RWPE1 (cell line): Measurements from ENCODE around the gene IQSEC3.
"Not testable (repeated sequence)": the region's sequence is repeated elsewhere in the genome, so short reads cannot be mapped to it uniquely, and the experiment has no call there.

Experiments used
- CTCF ChIA-PET: fragments of 350-600 bp; sonication (Branson Sonifier 250); formaldehyde crosslinking; extraction: SDS; loops from one replicate; lab custom pipeline; 2021; lab: Yijun Ruan, JAX
- POLR2A ChIA-PET: fragments of 400-600 bp; formaldehyde crosslinking; extraction: SDS; loops from one replicate; lab custom pipeline; 2020; ENCODE audit warnings: antibody characterized with exemption; ENCODE audit not compliant: low non-redundant PET; lab: Yijun Ruan, JAX
- DNase-seq: peaks from one replicate; pipeline ENCODE4 v3.0.0; 2012; ENCODE audit warnings: low spot score
- H3K27ac ChIP-seq: fragments of 450-650 bp; 2 replicates; pipeline ENCODE4 v1.5.1; 2017
- TF ChIP-seq, protein P1 (sequence below): fragments of 450-650 bp; conservative IDR thresholded peaks from 2 replicates; pipeline ENCODE4 v1.5.1; 2017; ENCODE audit warnings: low read depth, mild to moderate bottlenecking

Gene IQSEC3

DNA sequence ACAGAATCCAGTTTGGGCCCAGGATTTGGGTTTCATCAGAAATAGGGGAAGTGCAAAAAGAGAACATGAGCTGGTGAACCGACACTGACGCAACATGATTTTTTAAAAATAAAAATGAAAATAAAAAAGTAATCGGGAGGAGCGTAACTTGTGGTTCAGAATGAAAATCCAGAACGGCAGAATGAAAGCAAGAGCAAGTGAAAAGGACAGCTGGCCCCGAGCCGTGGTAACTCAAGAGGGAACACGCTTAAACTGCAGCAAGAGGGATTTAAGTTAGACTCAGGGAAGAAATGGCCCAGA lies 145.8 kb downstream of the IQSEC3 start:
- TF ChIP-seq, protein P1, sequence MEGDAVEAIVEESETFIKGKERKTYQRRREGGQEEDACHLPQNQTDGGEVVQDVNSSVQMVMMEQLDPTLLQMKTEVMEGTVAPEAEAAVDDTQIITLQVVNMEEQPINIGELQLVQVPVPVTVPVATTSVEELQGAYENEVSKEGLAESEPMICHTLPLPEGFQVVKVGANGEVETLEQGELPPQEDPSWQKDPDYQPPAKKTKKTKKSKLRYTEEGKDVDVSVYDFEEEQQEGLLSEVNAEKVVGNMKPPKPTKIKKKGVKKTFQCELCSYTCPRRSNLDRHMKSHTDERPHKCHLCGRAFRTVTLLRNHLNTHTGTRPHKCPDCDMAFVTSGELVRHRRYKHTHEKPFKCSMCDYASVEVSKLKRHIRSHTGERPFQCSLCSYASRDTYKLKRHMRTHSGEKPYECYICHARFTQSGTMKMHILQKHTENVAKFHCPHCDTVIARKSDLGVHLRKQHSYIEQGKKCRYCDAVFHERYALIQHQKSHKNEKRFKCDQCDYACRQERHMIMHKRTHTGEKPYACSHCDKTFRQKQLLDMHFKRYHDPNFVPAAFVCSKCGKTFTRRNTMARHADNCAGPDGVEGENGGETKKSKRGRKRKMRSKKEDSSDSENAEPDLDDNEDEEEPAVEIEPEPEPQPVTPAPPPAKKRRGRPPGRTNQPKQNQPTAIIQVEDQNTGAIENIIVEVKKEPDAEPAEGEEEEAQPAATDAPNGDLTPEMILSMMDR: no peak
- ChIA-PET POLR2A (no interaction called here), CTCF (interaction anchor here (0.8 kb wide), 1 partner anchor 22 kb away, joined by 3 read pairs; no protein-coding TSS in a partner anchor)
- no peak for DNase-seq
- no peak overlapping the region for H3K27ac ChIP-seq

DNA sequence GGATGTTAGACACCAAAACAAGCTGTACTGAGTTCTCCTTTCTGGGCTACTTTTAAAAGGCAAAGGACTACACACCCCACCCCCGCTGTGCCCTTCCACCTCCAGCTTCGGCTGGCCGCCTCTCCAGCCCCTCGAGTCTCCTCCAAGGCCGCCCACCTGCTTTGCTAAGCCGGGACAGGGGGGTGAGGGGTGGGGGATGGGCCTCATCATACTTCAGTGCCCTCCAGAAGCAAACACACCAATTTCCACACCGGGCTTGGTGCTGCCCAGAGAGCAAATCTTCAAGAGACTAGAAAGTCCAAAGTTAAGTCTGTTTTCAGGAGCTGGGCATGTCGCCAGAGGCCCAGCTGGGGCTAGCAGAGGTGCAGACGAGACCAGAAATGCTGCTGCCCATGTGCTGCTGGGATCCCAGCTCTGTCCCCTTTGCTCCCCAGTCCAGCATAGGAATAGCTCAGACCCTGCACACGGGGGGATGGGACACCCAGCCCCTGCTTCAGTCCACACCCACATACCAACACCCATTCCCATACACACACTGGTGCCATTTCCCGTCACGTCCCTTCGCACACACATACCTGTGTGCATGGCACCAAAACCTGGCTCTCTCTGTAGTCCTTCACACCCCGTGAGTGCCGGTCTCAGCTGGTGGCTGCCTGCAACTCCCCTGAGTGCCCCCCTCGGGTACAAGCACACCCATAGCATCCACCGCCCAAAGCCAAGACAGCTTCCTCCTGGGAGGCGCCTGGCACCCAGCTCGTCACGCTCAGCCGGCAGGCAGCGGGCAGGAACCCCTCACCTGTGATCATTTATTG lies 146.4 kb downstream of the IQSEC3 start:
- POLR2A ChIA-PET: no interaction called here
- TF ChIP-seq, protein P1: no peak
- H3K27ac ChIP-seq: no peak overlapping the region
- no peak for DNase-seq
- CTCF ChIA-PET: interaction anchor here (0.7 to 0.8 kb wide), 2 partner anchors 22 to 103 kb away, joined by 3 to 4 read pairs; no protein-coding TSS in a partner anchor

DNA sequence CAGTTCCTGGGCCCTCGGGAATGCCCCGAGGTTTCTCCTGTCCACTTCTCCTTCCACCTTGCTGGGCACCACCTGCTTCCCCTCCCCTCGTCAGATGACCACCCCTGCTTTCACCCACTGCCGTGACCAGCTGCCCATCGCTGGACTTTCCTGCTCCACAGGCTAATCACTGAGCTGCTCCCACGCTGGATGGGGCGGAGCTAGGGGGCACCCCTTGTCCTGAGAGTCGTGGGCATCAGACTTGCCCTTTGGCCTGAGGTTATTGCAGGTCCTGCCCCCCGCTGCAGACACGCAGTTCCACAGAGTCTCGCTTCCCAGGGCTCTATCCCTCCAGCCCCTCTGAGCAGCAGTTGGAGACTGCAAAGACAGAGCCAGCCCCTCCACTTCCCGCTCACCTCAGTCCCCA lies 147.0 kb downstream of the IQSEC3 start:
- ChIA-PET CTCF (interaction anchor here (0.7 kb wide), 1 partner anchor 103 kb away, joined by 4 read pairs; no protein-coding TSS in a partner anchor), POLR2A (no interaction called here)
- no peak overlapping the region for H3K27ac ChIP-seq
- DNase-seq: no peak
- TF ChIP-seq, protein P1: no peak

DNA sequence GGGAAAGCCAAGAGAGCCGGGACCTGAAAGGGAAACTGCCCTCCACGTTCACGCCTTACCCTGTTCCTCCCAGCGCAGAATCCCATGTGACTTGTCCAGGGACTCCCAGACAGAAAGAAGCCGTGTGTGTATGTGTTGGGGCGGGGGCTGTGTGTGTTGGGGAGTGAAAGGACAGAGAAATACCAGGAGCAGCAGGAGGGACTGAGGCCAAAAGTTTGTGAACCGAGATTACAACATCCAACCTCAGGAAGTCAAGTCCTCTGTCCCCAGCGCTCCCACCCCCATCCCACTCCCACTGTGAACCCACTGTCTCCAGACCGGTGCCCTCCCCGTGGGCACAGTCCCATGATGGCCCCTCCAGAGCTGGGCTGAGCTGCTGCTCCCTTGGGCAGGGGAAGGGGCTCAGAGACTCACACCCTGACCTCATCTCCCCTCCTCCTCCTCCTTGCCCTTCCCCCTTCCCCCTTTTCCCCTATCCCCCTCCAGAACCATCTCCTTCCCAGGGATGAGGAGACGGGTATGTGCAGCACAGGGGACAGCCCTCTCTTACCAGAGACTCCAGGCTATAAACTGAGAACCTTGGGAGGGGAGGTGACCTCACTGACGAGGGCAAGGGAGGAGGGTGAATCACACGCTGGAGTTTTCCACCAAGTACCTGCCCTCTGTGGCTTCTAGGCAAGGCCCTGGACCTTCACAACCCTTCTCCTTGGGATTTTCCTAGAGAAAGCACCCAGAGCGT lies 147.6 kb downstream of the IQSEC3 start, which contains the start of gene SLC6A12:
SLC6A12 (minus strand) TSS at position 155 of the 739 bp plus-strand sequence. CDS start 4,171 bp downstream, outside the sequence.
- POLR2A ChIA-PET: no interaction called here
- no peak within 1 kb of the TSS for H3K27ac ChIP-seq
- TF ChIP-seq, protein P1: no peak
- CTCF ChIA-PET: no interaction called here
- no peak for DNase-seq

DNA sequence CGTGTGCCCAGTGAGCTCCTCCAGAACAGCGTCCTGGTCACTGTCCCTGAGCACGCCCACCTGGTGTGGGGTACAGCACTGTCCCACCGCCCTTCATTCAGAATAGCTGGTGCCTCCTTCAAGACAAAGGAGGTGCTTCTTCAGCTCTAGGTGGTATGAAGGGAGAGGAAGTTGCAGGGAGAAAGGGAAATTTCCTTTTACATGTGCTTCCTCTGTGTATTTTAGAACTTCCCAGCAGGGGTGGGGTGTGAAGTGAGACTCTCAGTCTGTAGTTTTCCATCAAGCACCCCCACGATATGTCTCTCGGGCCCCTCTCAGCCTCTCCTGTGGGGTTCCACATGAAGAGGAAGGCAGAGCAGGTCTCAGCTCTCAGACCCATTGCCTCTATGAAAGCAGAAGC lies 148.5 kb downstream of the IQSEC3 start:
- DNase-seq: no peak
- ChIA-PET POLR2A (no interaction called here), CTCF (interaction anchor here (0.6 kb wide), 1 partner anchor 20 kb away, joined by 5 read pairs; no protein-coding TSS in a partner anchor)
- TF ChIP-seq, protein P1: no peak
- no peak overlapping the region for H3K27ac ChIP-seq

DNA sequence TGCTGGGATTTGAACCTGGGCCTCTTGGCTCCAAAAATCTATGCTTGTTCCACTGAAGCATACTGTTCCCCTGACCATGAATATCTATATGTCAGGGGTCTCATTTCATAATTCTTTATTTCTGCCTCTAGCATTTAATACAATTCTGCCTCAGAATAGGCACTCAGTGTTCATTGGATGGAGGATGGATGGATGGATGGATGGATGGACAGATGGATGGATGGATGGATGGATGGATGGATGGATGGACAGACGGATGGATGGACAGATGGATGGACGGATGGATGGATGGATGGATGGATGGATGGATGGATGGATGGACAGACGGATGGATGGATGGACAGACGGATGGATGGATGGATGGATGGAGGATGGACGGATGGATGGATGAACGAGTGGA lies 150.5 kb downstream of the IQSEC3 start:
- CTCF ChIA-PET, POLR2A ChIA-PET, DNase-seq, H3K27ac ChIP-seq: not testable (repeated sequence)
